GM20000 (cell line): Measurements from ENCODE around the gene SMYD3.
"Not testable (repeated sequence)": the region's sequence is repeated elsewhere in the genome, so short reads cannot be mapped to it uniquely, and the experiment has no call there.

ENCODE experiments used
- DNase-seq: peaks from one replicate; pipeline ENCODE4 v3.0.0; 2012; ENCODE audit warnings: low spot score
- TF ChIP-seq, protein P1 (sequence below): IDR thresholded peaks from 2 replicates; pipeline ENCODE4 v1.5.1; 2012; ENCODE audit warnings: mild to moderate bottlenecking, control low read depth; ENCODE audit errors: extremely low read depth, missing control alignments

Gene SMYD3

DNA sequence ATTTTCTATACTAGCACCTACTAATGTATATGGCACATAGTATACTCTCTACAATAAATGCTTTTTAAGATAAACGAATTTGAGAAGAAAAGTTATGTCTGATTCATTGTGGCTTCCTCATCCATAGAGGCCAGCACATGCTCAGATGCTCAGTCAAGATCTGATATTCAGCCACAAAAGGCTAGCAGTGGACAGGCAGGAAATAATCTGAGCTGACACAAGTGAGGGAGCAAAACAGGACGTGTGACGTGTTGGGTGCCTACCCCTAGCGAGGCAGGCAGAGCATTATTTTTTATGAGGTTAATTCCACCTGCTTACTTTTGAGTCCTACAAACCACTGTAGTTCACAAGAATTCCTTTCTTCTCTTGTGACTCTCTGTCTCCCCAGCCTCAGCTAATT, 550.9 kb downstream of the SMYD3 start:
- TF ChIP-seq, protein P1, sequence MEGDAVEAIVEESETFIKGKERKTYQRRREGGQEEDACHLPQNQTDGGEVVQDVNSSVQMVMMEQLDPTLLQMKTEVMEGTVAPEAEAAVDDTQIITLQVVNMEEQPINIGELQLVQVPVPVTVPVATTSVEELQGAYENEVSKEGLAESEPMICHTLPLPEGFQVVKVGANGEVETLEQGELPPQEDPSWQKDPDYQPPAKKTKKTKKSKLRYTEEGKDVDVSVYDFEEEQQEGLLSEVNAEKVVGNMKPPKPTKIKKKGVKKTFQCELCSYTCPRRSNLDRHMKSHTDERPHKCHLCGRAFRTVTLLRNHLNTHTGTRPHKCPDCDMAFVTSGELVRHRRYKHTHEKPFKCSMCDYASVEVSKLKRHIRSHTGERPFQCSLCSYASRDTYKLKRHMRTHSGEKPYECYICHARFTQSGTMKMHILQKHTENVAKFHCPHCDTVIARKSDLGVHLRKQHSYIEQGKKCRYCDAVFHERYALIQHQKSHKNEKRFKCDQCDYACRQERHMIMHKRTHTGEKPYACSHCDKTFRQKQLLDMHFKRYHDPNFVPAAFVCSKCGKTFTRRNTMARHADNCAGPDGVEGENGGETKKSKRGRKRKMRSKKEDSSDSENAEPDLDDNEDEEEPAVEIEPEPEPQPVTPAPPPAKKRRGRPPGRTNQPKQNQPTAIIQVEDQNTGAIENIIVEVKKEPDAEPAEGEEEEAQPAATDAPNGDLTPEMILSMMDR = no peak
- DNase-seq = peak; percentile 17

DNA sequence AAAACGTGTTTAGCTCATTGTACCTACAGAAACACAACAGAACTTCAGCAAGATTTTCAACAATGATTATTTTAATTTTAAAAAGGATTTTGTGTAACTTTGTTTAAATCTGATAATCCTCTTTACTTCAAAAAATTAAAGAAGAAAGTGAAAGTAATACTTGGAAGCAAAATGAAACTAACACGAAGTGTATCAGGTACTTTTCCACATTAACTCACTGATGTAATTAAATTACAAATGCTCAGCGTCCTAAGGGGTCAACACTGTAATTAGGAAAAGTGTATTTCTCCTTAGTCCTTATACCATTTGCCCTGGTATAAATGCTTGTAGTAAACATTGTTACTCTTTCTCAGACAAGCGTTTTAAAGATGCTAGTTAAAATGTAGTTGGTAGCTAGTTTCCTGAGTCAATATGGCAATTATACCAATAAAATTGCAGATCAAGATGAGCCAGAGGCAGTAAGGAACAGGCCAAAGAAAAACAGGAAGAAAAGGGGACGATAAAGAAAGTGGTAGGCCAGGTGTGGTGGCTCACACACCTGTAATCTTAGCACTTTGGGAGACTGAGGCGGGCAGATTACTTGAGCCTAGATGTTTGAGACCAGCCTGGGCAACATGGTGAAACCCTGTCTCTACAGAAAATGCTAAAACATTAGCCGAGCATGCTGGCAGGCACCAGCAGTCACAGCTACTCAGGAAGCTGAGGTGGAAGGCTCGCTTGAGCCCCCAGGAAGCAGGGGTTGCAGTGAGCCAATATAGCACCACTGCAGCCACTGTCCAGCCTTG, 553.0 kb downstream of the SMYD3 start:
- TF ChIP-seq, protein P1 = no peak
- peak; percentile 26 for DNase-seq

- TF ChIP-seq, protein P1 = no peak
- DNase-seq = no peak
These were observed 554.6 kb downstream of the SMYD3 start for GRCh38 chr1:245952383-245953026.

DNA sequence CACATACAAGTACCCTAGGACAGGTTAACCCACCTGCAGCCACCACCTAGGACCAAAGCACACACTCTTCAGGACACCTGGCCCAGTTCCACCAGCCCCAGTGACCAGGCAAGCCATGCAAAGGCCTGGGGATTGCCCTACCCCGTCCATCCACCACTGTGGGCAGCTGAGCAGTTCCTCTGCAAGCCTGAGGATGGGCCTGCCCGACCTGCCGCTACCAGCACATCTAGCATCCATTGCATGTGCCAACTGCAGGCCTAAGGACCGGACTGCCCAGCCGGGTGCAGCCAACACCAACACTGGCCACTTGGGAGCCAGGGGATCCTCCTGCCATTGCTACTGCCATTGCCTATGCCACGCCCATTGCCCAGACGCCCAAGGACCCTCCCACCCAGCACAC, 558.3 kb downstream of the SMYD3 start:
- TF ChIP-seq, protein P1 = no peak
- no peak for DNase-seq

GRCh38 chr1:245946905-245947304, 560.2 kb downstream of the SMYD3 start:
- DNase-seq = no peak
- TF ChIP-seq, protein P1 = no peak

GRCh38 chr1:245945136-245945535, 561.9 kb downstream of the SMYD3 start:
- DNase-seq = not testable (repeated sequence)

DNA sequence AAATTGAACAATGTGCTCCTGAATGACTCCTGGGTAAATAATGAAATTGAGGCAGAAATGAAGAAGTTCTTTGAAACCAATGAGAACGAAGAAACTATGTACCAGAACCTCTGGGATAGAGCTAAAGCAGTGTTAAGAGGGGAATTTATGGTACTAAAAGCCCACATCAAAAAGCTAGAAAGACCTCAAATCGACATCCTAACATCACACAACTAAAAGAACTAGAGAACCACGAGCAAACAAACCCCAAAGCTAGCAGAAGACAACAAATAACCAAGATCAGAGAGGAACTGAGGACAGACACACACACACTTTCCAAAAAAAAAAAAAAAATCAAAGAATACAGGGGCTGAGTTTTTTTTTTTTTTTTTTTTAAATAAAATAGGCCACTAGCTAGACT, 564.2 kb downstream of the SMYD3 start:
- DNase-seq = no peak
- TF ChIP-seq, protein P1 = no peak

GRCh38 chr1:245941771-245942170, 565.3 kb downstream of the SMYD3 start:
- DNase-seq = not testable (repeated sequence)
